KMS-11 (cell line): ENCODE measurements around the gene TGFBI.

ENCODE experiments used
- H2AFZ ChIP-seq: fragments of 200-600 bp; sonication (generic); 2 replicates; pipeline ENCODE4 v1.6.1; 2016; ENCODE audit warnings: antibody characterized with exemption, mixed run types, low read depth
- H3K27ac ChIP-seq: fragments of 200-600 bp; sonication (generic); 2 replicates; pipeline ENCODE4 v1.6.1; 2016; ENCODE audit warnings: mild to moderate bottlenecking, mixed run types
- H3K27me3 ChIP-seq: fragments of 200-600 bp; sonication (generic); 2 replicates; pipeline ENCODE4 v1.6.1; 2017; ENCODE audit warnings: mild to moderate bottlenecking, low read depth, mixed run types, moderate library complexity; ENCODE audit not compliant: insufficient read depth
- H3K36me3 ChIP-seq: fragments of 200-600 bp; sonication (generic); 2 replicates; pipeline ENCODE4 v1.6.1; 2017; ENCODE audit warnings: mild to moderate bottlenecking, mixed run types; ENCODE audit not compliant: insufficient read depth
- H3K4me1 ChIP-seq: fragments of 200-600 bp; sonication (generic); 2 replicates; pipeline ENCODE4 v1.6.1; 2016; ENCODE audit warnings: mild to moderate bottlenecking, low read depth, mixed run types; ENCODE audit not compliant: poor library complexity, severe bottlenecking
- H3K4me2 ChIP-seq: fragments of 200-600 bp; sonication (generic); 2 replicates; pipeline ENCODE4 v1.7.0; 2016; ENCODE audit warnings: mild to moderate bottlenecking, mixed run types
- H3K4me3 ChIP-seq: fragments of 200-600 bp; sonication (generic); IDR thresholded peaks from 2 replicates; pipeline ENCODE4 v1.6.1; 2017; ENCODE audit warnings: low read depth, low read length, mixed read lengths; ENCODE audit not compliant: insufficient read depth
- H3K79me2 ChIP-seq: fragments of 200-600 bp; sonication (generic); 2 replicates; pipeline ENCODE4 v1.6.1; 2016; ENCODE audit warnings: low read depth, mixed run types; ENCODE audit not compliant: insufficient read depth
- H3K9ac ChIP-seq: fragments of 200-600 bp; sonication (generic); 2 replicates; pipeline ENCODE4 v1.6.1; 2016; ENCODE audit warnings: mild to moderate bottlenecking, mixed run types
- H4K20me1 ChIP-seq: fragments of 200-600 bp; sonication (generic); 2 replicates; pipeline ENCODE4 v1.6.1; 2016; ENCODE audit warnings: mild to moderate bottlenecking, mixed run types; ENCODE audit not compliant: insufficient read depth
- CTCF ChIP-seq: fragments of 200-600 bp; sonication (generic); conservative IDR thresholded peaks from 2 replicates; pipeline ENCODE4 v1.6.1; 2017; ENCODE audit warnings: low read depth, mild to moderate bottlenecking, antibody characterized with exemption, low read length, moderate library complexity, mixed read lengths

The TGFBI gene

GRCh38 chr5:136006761-136007251, 22.0 kb upstream of the TGFBI start:
- H2AFZ ChIP-seq, result no peak overlapping the region
- no peak overlapping the region for H3K27ac ChIP-seq
- H3K27me3 ChIP-seq, result no peaks in the 10 kb centered on the region
- H4K20me1 ChIP-seq, result no peaks in the 10 kb centered on the region
- no peaks in the 10 kb centered on the region for H3K36me3 ChIP-seq
- H3K79me2 ChIP-seq, result no peaks in the 10 kb centered on the region
- no peak overlapping the region for H3K4me2 ChIP-seq
- TF ChIP-seq CTCF, result no peak
- no peaks in the 10 kb centered on the region for H3K4me1 ChIP-seq
- no peak overlapping the region for H3K4me3 ChIP-seq
- H3K9ac ChIP-seq, result no peak overlapping the region

- H3K79me2 ChIP-seq, result no peaks in the 10 kb centered on the region
- H3K4me2 ChIP-seq, result no peak overlapping the region
- no peaks in the 10 kb centered on the region for H3K27me3 ChIP-seq
- no peaks in the 10 kb centered on the region for H3K36me3 ChIP-seq
- H3K9ac ChIP-seq, result no peak overlapping the region
- H3K4me3 ChIP-seq, result no peak overlapping the region
- no peak for TF ChIP-seq CTCF
- no peaks in the 10 kb centered on the region for H3K4me1 ChIP-seq
- no peak overlapping the region for H3K27ac ChIP-seq
- H2AFZ ChIP-seq, result no peak overlapping the region
- no peaks in the 10 kb centered on the region for H4K20me1 ChIP-seq
Measured at GRCh38 chr5:136007271-136007670, 21.5 kb upstream of the TGFBI start.

GRCh38 chr5:136011414-136012001, 17.3 kb upstream of the TGFBI start:
- no peaks in the 10 kb centered on the region for H3K27me3 ChIP-seq
- no peak overlapping the region for H3K9ac ChIP-seq
- no peak overlapping the region for H2AFZ ChIP-seq
- TF ChIP-seq CTCF, result no peak
- H3K4me1 ChIP-seq, result no peaks in the 10 kb centered on the region
- H3K79me2 ChIP-seq, result no peaks in the 10 kb centered on the region
- H4K20me1 ChIP-seq, result no peaks in the 10 kb centered on the region
- no peak overlapping the region for H3K27ac ChIP-seq
- H3K4me2 ChIP-seq, result no peak overlapping the region
- H3K4me3 ChIP-seq, result no peak overlapping the region
- H3K36me3 ChIP-seq, result no peaks in the 10 kb centered on the region

- Histone ChIP-seq H3K27ac (no peak overlapping the region), H2AFZ (no peak overlapping the region), H3K79me2 (no peaks in the 10 kb centered on the region), H4K20me1 (no peaks in the 10 kb centered on the region), H3K36me3 (no peaks in the 10 kb centered on the region), H3K4me2 (no peak overlapping the region), H3K9ac (no peak overlapping the region), H3K27me3 (no peaks in the 10 kb centered on the region), H3K4me3 (no peak overlapping the region), H3K4me1 (no peaks in the 10 kb centered on the region)
- TF ChIP-seq CTCF, result no peak
Measured at GRCh38 chr5:136012041-136012804, 16.6 kb upstream of the TGFBI start.
